Stimulated activated CD8-positive, alpha-beta memory T cell treated with anti-CD3 and anti-CD28 coated beads, Interleukin-15, amount 100 ng/mL, for 24 hours (primary cell): ENCODE data around the gene PAQR3.

Experiments used
- DNase-seq: peaks from one replicate; pipeline ENCODE4 v3.0.0-alpha.2; 2020; ENCODE audit warnings: low read depth

PAQR3 gene, protein sequence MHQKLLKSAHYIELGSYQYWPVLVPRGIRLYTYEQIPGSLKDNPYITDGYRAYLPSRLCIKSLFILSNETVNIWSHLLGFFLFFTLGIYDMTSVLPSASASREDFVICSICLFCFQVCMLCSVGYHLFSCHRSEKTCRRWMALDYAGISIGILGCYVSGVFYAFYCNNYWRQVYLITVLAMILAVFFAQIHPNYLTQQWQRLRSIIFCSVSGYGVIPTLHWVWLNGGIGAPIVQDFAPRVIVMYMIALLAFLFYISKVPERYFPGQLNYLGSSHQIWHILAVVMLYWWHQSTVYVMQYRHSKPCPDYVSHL

GRCh38 chr4:78938868-78939666 lies at the start of gene PAQR3:
Gene PAQR3 (minus strand): TSS chr4:78939438. CDS start chr4:78939224, 214 bp downstream.
- peak; percentile 77 for DNase-seq

DNA sequence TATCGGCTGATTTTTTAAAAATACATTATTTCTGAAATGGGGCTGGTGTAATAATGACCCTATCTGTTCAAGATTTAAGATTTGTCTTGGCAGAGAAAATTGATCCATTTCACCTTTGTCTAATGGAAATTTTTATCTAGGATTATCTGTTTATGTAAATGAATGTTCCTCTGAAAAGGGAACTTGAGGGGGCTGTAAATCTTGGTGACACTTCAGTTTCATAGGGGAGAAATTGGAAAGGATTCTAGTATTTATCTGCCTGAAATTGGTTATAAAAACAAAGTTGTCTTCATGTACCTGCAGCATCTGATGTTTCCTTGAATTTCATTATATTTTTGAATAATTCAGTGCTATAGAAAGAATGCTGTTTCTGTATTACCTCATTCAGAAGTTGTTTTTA lies 48.4 kb upstream of the PAQR3 start:
- no peak for DNase-seq

GRCh38 chr4:78984593-78984992 lies 45.4 kb upstream of the PAQR3 start:
- DNase-seq = no peak

GRCh38 chr4:78975865-78976264 lies 36.6 kb upstream of the PAQR3 start:
- no peak for DNase-seq

GRCh38 chr4:78971776-78972175 lies 32.5 kb upstream of the PAQR3 start:
- DNase-seq = no peak

DNA sequence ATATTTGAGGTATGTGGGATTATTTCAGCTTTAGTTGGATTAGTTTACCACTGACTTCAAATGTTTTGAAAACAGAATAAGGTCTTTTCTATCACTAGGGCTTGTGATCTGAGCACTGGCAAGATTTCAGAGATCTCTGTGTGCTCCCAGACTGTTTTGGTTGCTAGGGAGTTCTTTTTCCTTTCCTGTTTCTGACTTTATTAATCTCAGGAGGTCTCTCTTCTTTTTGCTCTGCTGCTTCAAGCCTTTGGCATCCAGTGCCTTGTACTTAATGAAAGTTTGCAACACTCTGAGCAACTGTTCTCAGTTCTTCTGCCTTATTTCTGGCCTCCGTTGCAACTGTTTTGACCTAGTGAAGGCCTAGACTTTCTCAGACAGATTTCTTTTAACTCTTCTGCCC lies 32.1 kb upstream of the PAQR3 start:
- no peak for DNase-seq

- no peak for DNase-seq
These were observed 23.4 kb upstream of the PAQR3 start for GRCh38 chr4:78962597-78963115.

DNA sequence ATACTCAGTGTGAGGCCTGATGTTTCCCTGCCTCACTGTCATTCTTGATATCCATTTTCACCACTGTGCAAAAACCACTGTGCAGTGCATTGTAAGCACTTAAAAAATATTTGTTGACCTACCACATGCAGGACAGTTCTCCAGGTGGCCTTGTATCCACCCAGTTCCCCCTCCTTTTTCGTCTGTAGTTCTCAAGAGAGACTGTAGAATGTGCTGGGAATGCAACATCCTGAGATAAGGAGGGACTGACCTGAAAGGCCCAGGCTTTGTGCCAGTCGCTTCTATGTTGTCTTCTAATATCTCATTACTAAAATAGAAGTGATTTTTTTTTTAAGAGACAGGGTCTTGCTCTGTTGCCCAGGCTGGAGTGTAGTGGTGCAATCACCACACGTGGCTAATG lies 21.7 kb upstream of the PAQR3 start:
- DNase-seq = no peak

GRCh38 chr4:78956975-78957374 lies 17.7 kb upstream of the PAQR3 start:
- no peak for DNase-seq

GRCh38 chr4:78953769-78954666 lies 14.8 kb upstream of the PAQR3 start:
- DNase-seq = no peak

GRCh38 chr4:78953231-78953630 lies 14.0 kb upstream of the PAQR3 start:
- no peak for DNase-seq

DNA sequence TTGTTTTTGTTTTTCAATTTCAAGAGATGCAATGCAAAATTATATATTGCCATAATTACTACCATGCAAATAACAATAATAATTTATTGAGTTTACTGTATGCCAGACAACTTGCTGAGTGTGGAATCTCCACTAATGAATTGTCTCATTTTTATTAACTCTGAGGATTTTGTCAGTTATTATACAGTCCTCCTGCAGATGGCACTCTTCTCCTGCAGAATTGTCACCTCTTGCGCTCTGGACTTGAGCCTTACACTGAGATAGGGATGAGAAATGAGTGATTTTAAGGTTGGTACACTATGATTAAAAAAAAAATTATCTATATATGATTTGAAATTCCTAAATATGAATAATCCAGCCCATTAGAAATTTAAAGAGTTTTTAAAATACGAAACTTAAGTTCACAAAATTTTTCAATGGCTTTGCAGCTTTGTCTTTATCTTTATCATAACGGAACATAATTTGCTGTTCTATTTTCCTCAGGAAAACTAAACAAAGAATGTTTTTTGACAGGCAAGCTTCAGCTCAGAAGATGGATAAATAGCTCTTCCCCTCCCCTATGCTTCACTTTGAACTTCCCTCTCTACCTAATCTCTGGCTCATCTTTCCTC lies 12.7 kb upstream of the PAQR3 start:
- no peak for DNase-seq

- DNase-seq = no peak
These were observed 10.5 kb upstream of the PAQR3 start for GRCh38 chr4:78949735-78950134.

DNA sequence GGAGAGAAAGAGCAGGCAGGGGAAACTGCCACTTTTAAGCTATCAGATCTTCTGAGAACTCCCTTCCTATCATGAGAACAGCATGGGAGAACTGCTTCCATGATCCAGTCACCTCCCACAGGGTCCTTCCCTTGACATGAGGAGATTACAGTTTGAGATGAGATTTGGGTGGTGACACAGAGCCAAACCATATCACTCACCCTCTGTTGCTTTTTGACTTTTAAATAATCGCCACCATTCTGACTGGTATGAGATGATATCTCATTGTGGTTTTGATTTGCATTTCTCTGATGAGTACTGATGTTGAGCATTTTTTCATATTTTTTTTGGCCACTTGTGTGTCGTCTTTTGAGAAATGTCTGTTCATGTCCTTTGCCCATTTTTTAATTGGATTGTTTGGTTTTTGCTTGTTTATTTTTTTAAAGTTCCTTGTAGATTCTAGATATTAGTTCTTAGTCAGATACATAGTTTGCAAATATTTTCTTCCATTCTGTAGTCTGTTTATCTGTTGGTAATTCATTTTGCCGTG lies 6.5 kb upstream of the PAQR3 start:
- DNase-seq = no peak

GRCh38 chr4:78944381-78944780 lies 5.1 kb upstream of the PAQR3 start:
- DNase-seq = no peak

- DNase-seq = no peak
These were observed 1.5 kb upstream of the PAQR3 start for GRCh38 chr4:78940752-78941151.

- DNase-seq = no peak
These were observed 400 bp upstream of the PAQR3 start for GRCh38 chr4:78939667-78940008.

GRCh38 chr4:78938474-78938867 lies 767 bp downstream of the PAQR3 start:
- no peak for DNase-seq

- DNase-seq = no peak
These were observed 1.4 kb downstream of the PAQR3 start for GRCh38 chr4:78937837-78938236.

GRCh38 chr4:78936989-78937388 lies 2.2 kb downstream of the PAQR3 start:
- no peak for DNase-seq

GRCh38 chr4:78930016-78930629 lies 9.1 kb downstream of the PAQR3 start:
- DNase-seq = no peak
